ENCODE results near the gene CCDC191. TPM values are rescaled to one million over a fixed set of nuclear protein-coding genes. Genes with fewer than 3 reads are reported as not detected.

Gene CCDC191
- total and polyA plus RNA-seq, 12 donors = 0.51 to 3.6 (median 1.8) TPM

- ATAC-seq (peak; percentile 22 to 85 (median 68)), DNase-seq (peak in 1 of 2 donors; percentile 14)
- Histone ChIP-seq H3K4me1 (peaks cover 0 to 23% (median 12%) of the 10 kb centered on the region in 9 donors), H3K36me3 (peaks cover 0 to 13% (median 4%) of the 10 kb centered on the region in 9 donors), H3K4me3 (peak overlapping the region in 5 of 10 donors; percentile 10 to 28 (median 14)), H3K27me3 (no peaks in the 10 kb centered on the region), H3K9me3 (no peaks in the 10 kb centered on the region), H3K27ac (peak overlapping the region in 8 of 10 donors; percentile 11 to 56 (median 44))
- TF ChIP-seq CTCF (IDR thresholded peaks at IDR 0.05) = no peak
- WGBS, 2 donors = 40 to 42% methylated on average over 13 of the region's 13 CpGs
- intact Hi-C loops (cut with DNase I) = no loop called here
Measured at GRCh38 chr3:114092151-114093015, 36.1 kb upstream of the CCDC191 start.

- H3K36me3 ChIP-seq = peaks cover 0 to 40% (median 29%) of the 10 kb centered on the region in 9 donors
- H3K27me3 ChIP-seq = no peaks in the 10 kb centered on the region
- H3K4me3 ChIP-seq = no peak overlapping the region
- no peak overlapping the region for H3K27ac ChIP-seq
- H3K4me1 ChIP-seq = peaks cover 0 to 23% (median 12%) of the 10 kb centered on the region in 9 donors
- intact Hi-C loops (cut with DNase I) = no loop called here
- no peak for TF ChIP-seq CTCF (IDR thresholded peaks at IDR 0.05)
- no peaks in the 10 kb centered on the region for H3K9me3 ChIP-seq
- ATAC-seq = no peak
- DNase-seq = no peak
Measured at GRCh38 chr3:114089675-114090074, 33.3 kb upstream of the CCDC191 start.

GRCh38 chr3:114086356-114086755 lies 30.0 kb upstream of the CCDC191 start:
- Histone ChIP-seq H3K27ac (no peak overlapping the region), H3K4me1 (no peaks in the 10 kb centered on the region), H3K4me3 (no peak overlapping the region), H3K27me3 (no peaks in the 10 kb centered on the region), H3K36me3 (peaks cover 0 to 70% (median 29%) of the 10 kb centered on the region in 9 donors), H3K9me3 (no peaks in the 10 kb centered on the region)
- intact Hi-C loops (cut with DNase I) = no loop called here
- no peak for DNase-seq
- WGBS, 2 donors = 86 to 89% methylated on average over 2 of the region's 2 CpGs
- TF ChIP-seq CTCF (IDR thresholded peaks at IDR 0.05) = no peak
- ATAC-seq = no peak

GRCh38 chr3:114083112-114083511 lies 26.8 kb upstream of the CCDC191 start:
- H3K4me3 ChIP-seq = no peak overlapping the region
- H3K4me1 ChIP-seq = peaks cover 0 to 5% (median 0%) of the 10 kb centered on the region in 9 donors
- TF ChIP-seq CTCF (IDR thresholded peaks at IDR 0.05) = no peak
- WGBS, 2 donors = 98 to 99% methylated on average over 2 of the region's 2 CpGs
- intact Hi-C loops (cut with DNase I) = no loop called here
- no peak overlapping the region for H3K27ac ChIP-seq
- H3K36me3 ChIP-seq = peaks cover 0 to 96% (median 32%) of the 10 kb centered on the region in 9 donors
- no peak for DNase-seq
- H3K27me3 ChIP-seq = no peaks in the 10 kb centered on the region
- no peaks in the 10 kb centered on the region for H3K9me3 ChIP-seq
- no peak for ATAC-seq
